T-helper 2 cell treated with Interferon-gamma antibody and Interleukin-4, amounts not matched to agents 5 μg/mL and 100 μg/mL, for 36 hours (primary cell): ENCODE results near the gene ARAP1.

ENCODE experiments used
- DNase-seq: peaks from one replicate; pipeline ENCODE4 v3.0.0; 2021; ENCODE audit warnings: low spot score
- H3K27ac Mint-ChIP-seq: one replicate; pipeline ENCODE4 v1.8.0; 2021; ENCODE audit warnings: mild to moderate bottlenecking, mixed read lengths
- H3K27me3 Mint-ChIP-seq: one replicate; pipeline ENCODE4 v1.8.0; 2021; ENCODE audit warnings: low read depth, mixed read lengths
- H3K36me3 Mint-ChIP-seq: one replicate; pipeline ENCODE4 v1.8.0; 2021; ENCODE audit warnings: low read depth, mixed read lengths
- H3K4me1 Mint-ChIP-seq: one replicate; pipeline ENCODE4 v1.8.0; 2021; ENCODE audit warnings: low read depth, mixed read lengths
- H3K4me3 Mint-ChIP-seq: one replicate; pipeline ENCODE4 v1.8.0; 2022; ENCODE audit warnings: mild to moderate bottlenecking, moderate library complexity, mixed read lengths
- H3K9me3 Mint-ChIP-seq: one replicate; pipeline ENCODE4 v1.8.0; 2021; ENCODE audit warnings: mixed read lengths

Gene ARAP1

DNA sequence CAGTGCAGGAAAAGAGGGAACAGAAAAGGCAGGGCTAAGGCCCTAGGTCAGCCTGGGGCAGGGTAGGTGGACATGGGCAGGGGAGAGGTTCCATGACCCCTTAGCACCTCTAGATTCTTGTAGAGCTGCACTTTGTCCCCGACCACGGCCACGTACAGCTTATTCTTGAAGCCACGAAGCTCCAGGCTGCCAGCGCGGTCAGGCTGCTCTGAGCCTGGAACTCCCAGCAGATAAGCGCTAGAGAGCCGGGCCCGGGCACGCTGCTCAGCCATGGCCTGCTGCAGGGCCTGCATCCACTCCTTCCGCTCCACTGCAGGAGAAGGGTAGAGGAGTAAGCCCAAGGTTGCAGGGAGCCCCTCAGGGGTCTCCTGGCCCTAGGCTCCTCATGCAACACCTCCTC, 41.9 kb downstream of the ARAP1 start:
- peaks cover 49% of the 10 kb centered on the region for H3K36me3 Mint-ChIP-seq
- no peaks in the 10 kb centered on the region for H3K9me3 Mint-ChIP-seq
- no peak overlapping the region for H3K27ac Mint-ChIP-seq
- H3K27me3 Mint-ChIP-seq, result no peaks in the 10 kb centered on the region
- DNase-seq, result no peak
- H3K4me3 Mint-ChIP-seq, result no peak overlapping the region
- peaks cover 2% of the 10 kb centered on the region for H3K4me1 Mint-ChIP-seq

DNA sequence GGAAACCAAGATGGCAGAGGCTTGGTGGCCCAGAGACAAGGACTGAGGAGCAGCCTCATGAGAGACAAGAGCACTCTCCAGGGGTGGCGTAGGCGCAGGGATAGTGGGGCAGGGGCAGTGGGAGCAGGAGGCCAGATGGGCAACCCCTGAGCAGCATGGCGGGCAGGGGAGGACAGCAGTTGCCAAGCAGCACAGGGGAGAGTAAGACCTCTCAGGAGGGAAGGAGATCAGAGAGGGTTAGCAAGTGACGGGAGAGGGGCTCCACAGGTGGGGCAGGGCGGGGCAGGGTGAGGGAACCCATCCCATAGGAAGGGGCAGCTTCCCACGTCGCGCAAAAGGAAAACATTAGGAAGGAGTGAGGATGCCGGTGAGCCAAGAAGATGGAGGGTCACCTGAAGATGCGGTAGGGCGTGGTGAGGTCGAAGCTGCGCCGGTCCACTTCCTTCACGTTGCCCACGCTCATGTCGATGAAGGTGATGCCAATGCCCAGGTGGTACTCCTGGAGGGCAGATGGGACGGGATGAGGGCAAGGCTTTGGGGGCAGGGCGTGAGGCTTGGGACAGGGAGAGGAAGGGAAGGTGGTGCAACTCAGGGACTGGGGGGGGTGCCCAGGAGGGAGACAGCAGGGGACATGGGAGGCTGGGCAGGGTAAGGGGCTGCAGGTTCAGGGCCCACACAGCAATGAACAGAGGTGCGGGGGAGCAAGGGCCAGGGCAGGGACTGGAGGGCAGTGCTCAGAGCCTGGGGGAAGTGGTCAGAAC, 42.5 kb downstream of the ARAP1 start:
- no peaks in the 10 kb centered on the region for H3K27me3 Mint-ChIP-seq
- no peaks in the 10 kb centered on the region for H3K9me3 Mint-ChIP-seq
- no peaks in the 10 kb centered on the region for H3K4me1 Mint-ChIP-seq
- no peak overlapping the region for H3K4me3 Mint-ChIP-seq
- H3K27ac Mint-ChIP-seq, result no peak overlapping the region
- no peak for DNase-seq
- peaks cover 53% of the 10 kb centered on the region for H3K36me3 Mint-ChIP-seq

DNA sequence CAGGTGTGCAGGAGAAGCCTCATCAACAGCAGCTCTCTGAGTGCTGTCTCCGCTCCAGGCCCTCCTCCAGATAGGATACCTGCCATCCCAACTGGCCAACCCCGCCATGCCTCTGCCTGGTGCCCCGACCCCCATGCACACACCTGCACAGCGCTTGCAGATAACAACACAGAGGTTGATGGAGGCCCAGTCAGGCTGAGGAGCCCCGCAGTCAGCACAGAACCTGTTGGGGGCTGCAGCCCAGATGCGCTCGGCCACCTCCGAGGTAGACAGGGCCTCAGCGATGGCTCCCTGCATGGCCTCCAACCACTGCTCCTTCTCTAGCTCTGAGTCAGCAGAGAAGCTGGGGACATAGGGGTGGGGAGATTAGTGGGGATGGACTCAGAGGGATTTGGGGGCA, 45.2 kb downstream of the ARAP1 start:
- H3K9me3 Mint-ChIP-seq, result no peaks in the 10 kb centered on the region
- DNase-seq, result no peak
- H3K27ac Mint-ChIP-seq, result no peak overlapping the region
- H3K27me3 Mint-ChIP-seq, result no peaks in the 10 kb centered on the region
- no peak overlapping the region for H3K4me3 Mint-ChIP-seq
- peaks cover 48% of the 10 kb centered on the region for H3K36me3 Mint-ChIP-seq
- no peaks in the 10 kb centered on the region for H3K4me1 Mint-ChIP-seq

DNA sequence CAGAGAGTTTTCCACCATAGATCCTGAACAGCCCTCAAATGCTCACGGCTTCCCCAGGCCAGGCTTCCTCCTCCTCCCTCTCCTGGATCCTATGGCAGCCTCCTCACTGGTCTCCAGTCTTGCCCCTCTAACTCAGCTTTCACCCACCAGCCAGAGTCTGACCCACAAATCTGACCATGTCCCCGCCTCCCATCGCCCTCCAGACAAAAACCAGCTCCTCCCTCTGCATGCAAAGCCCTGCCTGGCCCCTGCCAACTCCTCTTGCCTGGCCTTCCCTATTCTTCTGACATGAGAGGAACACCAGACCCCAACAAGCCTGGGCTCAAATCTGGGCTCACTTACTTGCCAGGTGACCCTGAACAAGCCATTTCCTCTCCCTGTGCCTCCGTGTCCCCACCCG, 45.6 kb downstream of the ARAP1 start:
- Mint-ChIP-seq H3K4me3 (no peak overlapping the region), H3K27ac (no peak overlapping the region), H3K36me3 (peaks cover 52% of the 10 kb centered on the region), H3K9me3 (no peaks in the 10 kb centered on the region), H3K4me1 (no peaks in the 10 kb centered on the region), H3K27me3 (no peaks in the 10 kb centered on the region)
- no peak for DNase-seq

DNA sequence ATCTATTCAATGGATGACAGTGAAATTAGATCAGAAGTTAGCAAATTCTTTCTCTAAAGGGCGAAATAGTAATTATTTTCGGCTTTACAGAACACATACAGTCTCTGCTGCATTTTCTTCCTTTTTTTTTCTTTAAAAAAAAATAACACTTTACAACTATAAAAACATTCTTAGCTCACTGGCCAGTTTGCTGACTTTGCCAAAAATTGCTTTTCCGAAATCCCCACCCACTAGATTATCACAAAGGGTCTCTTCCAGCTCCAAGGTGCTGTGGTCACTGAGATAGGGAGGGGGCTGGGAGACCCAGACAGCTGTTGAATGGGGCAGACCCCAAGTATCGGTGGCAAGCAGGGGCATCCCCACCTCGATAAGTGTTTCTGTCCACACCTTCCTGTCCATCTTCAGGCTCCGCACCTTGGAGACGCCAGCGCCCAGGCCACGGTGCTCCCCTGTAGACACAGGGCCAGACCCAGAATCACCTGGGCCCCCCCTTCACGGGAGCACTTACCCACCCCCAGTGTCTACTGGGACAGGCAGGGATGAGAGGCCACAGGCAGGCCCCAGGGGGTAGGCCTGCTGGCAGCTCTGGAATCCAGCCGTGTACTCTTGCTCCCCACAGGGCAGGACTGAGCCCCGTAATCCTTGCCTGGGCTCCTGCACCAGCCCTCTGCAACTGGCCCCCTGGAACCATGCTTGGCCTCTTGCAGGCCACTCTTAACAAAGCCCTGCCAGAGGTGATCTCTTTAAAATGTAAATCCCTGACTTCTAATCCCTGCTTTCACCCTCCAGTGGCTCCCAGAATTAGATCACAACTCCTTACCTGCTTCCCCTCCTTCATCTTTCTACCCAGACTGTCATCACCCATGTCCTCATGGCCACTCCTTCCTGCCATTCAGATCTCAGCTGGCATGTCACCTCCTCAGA, 46.5 kb downstream of the ARAP1 start:
- Mint-ChIP-seq H3K36me3 (peaks cover 49% of the 10 kb centered on the region), H3K4me1 (no peaks in the 10 kb centered on the region), H3K9me3 (no peaks in the 10 kb centered on the region), H3K27ac (no peak overlapping the region), H3K27me3 (no peaks in the 10 kb centered on the region), H3K4me3 (no peak overlapping the region)
- no peak for DNase-seq

DNA sequence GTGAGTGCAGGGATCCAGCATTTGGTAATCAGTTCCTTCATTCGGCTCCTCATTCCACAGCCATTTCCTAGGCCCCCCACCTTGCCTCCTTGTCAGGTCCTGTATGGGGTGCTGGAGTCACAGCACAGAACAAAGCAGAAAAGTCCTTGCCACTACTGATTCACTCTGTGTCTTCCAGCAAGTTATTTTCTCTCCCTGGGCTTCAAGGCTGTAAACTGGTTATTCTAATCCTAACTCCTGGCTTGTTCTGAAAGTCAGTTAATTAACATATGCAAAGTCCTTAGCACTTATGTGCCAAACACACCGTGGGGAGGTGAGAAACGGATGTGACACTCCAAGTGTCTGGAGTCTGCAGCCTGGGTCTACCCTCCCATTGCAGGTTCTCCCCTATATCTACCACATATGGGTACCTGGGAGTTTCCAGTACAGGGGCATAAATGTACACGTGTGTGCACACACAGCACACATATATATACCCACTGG, 47.4 kb downstream of the ARAP1 start:
- H3K4me1 Mint-ChIP-seq, result no peaks in the 10 kb centered on the region
- H3K4me3 Mint-ChIP-seq, result no peak overlapping the region
- H3K27ac Mint-ChIP-seq, result no peak overlapping the region
- no peak for DNase-seq
- H3K36me3 Mint-ChIP-seq, result peaks cover 51% of the 10 kb centered on the region
- no peaks in the 10 kb centered on the region for H3K27me3 Mint-ChIP-seq
- no peaks in the 10 kb centered on the region for H3K9me3 Mint-ChIP-seq

DNA sequence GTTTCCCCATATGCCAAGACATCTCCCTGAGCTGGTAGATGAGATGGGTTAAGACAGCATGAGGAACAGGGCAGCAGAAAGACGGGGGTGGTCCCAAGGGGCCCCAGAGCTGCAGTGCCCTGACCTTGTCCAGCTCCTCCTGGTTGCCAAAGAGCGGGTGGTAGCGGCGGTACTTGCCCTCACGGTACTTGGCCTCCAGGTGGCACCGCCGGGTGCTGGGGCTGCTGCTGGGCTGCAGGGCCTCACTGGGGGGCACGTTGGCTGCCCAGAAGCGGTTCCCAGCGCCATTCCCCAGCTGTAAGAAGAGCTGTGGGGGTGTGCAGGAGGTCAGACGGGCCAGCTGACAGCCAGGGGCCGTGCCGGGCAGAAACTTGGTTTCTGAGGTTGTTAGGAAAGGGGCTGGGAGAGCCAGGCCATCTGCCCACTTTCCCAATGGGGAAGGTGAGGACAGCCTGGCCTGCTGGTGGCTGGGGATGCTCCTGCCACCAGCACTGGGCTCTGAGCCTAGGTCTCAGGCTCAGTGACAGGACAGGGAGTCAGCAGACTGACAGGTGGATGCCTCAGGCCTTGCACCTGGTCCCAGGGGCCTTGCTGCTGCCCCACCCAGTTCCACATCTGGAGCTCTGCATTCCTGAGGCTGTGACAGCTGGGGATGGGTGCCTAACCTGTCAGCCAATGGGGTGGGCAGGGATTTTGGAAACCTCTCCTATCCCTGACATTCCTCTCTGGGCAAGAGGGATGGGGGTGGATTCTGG, 48.0 kb downstream of the ARAP1 start:
- no peak overlapping the region for H3K4me3 Mint-ChIP-seq
- DNase-seq, result no peak
- H3K4me1 Mint-ChIP-seq, result no peaks in the 10 kb centered on the region
- no peak overlapping the region for H3K27ac Mint-ChIP-seq
- H3K36me3 Mint-ChIP-seq, result peaks cover 47% of the 10 kb centered on the region
- no peaks in the 10 kb centered on the region for H3K9me3 Mint-ChIP-seq
- no peaks in the 10 kb centered on the region for H3K27me3 Mint-ChIP-seq

DNA sequence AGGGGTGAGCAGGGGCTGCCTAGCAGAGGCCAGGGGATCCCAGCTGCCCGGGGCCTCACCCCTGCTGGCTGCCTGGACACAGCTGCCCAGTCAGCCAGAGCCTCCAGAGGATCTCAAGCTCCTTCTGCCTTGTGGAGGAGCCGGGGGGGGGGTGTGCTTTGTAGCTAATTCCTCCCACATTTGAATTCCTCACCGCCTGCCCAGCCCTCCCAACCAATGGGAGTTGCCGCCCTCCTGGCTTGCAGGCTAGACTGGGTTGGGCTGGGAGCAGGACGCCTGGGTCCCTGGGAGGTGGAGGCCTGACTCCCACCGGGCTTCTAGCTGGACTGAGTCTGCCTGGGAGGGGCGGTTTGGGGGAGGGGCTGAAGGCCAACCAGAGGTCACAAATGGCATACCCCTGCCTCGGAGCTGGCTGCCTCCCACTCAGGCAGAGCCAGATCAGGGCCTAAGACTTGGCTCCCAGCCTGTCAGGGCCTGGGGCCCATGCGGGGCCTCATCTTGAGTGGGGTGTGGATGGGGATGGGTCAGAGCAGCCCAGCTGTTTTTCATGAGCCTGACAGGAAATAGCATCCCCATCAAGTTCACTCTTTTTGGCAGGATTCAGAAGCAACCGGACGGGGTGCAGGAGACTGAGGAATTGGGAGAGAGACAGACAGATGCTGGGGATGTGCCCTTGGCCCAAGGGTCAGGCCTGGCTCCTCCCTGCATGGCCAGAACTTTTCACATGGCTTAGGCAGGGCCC, 48.8 kb downstream of the ARAP1 start:
- H3K27me3 Mint-ChIP-seq, result no peaks in the 10 kb centered on the region
- H3K9me3 Mint-ChIP-seq, result no peaks in the 10 kb centered on the region
- no peak overlapping the region for H3K27ac Mint-ChIP-seq
- H3K4me1 Mint-ChIP-seq, result no peaks in the 10 kb centered on the region
- H3K4me3 Mint-ChIP-seq, result no peak overlapping the region
- no peak for DNase-seq
- peaks cover 46% of the 10 kb centered on the region for H3K36me3 Mint-ChIP-seq

DNA sequence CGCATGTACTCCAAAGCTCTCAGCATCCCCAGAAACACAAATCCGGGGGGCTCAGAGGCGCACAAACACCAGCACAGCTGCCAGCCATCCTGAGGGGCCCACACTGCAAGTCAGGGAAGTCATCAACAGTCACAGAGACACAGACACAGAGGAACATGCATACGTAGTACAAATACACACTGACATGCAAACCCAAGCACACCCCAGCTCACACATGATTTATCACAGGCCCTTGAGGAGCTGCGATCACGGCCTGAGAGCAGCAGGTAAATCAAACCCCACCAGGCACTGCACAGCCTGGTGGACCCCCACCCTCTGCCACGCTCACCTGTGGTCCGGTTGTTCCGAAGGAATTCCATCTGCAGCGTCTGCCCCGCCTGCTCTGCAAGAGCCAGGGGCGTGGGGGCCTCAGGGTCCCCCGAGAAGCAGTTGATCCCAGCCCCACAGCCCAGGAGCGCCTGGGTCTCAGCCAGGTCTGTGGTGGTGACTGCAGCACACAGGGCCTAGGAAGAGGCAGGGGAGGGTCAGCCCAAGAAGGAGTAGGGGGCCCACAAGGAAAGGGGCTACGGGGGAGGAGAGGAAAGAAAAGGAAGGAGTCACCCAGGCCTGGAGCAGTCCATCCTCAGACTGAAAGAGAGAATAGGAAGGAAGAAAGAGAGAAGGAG, 49.5 kb downstream of the ARAP1 start:
- no peak for DNase-seq
- H3K9me3 Mint-ChIP-seq, result no peaks in the 10 kb centered on the region
- H3K27me3 Mint-ChIP-seq, result no peaks in the 10 kb centered on the region
- no peak overlapping the region for H3K27ac Mint-ChIP-seq
- peaks cover 42% of the 10 kb centered on the region for H3K36me3 Mint-ChIP-seq
- H3K4me3 Mint-ChIP-seq, result no peak overlapping the region
- no peaks in the 10 kb centered on the region for H3K4me1 Mint-ChIP-seq

DNA sequence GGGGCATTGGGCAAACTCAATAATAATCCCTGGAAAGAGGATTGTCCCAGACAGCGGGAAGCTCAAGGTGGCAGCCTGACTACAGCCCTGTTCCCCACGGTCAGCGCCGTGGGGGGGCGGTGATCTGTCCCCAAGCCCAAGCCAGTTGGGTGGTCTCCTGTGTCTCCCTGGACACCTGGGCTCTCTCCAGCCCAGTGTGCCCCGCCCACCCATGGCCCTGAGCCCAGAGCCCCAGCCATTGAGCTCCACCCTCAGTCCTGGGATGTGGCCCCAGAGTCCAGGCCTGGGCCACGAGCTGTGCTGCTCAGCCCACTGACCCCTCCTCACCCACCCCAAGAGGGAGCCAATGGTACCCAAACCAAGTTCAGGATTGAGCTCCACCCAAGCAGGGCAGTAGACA, 50.1 kb downstream of the ARAP1 start:
- Mint-ChIP-seq H3K4me3 (no peak overlapping the region), H3K4me1 (no peaks in the 10 kb centered on the region), H3K9me3 (no peaks in the 10 kb centered on the region), H3K27me3 (no peaks in the 10 kb centered on the region), H3K36me3 (peaks cover 40% of the 10 kb centered on the region), H3K27ac (no peak overlapping the region)
- DNase-seq, result no peak

DNA sequence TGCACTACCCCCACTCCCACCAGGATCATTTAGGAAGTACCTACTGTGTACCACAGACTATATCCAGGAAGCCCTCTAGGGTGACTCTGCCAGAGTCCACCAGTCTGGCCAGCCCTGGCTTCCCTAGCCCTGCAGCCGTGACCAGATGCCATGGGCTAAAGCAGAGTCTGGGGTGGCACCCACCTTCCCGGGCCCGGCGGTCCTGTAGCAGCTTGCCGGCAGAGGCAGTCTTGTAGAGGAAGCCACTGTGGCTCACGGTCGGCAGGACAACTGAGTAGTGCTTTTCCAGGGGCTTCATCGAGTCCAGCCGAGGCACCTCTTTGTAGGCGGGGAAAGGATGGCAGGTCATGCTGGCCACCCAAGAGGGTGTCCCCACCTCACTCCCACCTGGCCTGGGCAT, 50.7 kb downstream of the ARAP1 start:
- no peak for DNase-seq
- Mint-ChIP-seq H3K4me3 (no peak overlapping the region), H3K36me3 (peaks cover 36% of the 10 kb centered on the region), H3K27me3 (no peaks in the 10 kb centered on the region), H3K9me3 (no peaks in the 10 kb centered on the region), H3K4me1 (no peaks in the 10 kb centered on the region), H3K27ac (no peak overlapping the region)

DNA sequence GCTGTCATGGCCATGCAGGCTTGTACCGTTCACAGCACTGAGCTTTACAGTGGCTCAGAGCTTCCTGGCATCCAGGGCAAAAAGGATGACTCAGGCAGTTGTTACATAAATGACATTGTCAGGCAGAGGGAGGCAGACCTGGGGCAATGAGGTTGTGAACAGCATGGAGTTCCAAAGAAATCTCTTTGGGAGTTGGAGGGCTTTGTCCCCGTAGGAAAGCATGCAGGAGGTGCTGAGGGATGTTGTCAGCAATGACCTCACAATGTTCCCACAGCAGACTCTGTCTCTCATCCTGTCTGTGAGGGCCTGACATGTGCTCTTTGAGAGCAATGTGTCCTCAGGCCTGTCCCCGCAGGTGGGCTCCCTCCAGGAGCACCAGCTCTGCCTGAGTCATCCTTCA, 52.1 kb downstream of the ARAP1 start:
- Mint-ChIP-seq H3K36me3 (peaks cover 35% of the 10 kb centered on the region), H3K27me3 (no peaks in the 10 kb centered on the region), H3K4me1 (no peaks in the 10 kb centered on the region), H3K9me3 (no peaks in the 10 kb centered on the region), H3K4me3 (no peak overlapping the region), H3K27ac (no peak overlapping the region)
- no peak for DNase-seq

DNA sequence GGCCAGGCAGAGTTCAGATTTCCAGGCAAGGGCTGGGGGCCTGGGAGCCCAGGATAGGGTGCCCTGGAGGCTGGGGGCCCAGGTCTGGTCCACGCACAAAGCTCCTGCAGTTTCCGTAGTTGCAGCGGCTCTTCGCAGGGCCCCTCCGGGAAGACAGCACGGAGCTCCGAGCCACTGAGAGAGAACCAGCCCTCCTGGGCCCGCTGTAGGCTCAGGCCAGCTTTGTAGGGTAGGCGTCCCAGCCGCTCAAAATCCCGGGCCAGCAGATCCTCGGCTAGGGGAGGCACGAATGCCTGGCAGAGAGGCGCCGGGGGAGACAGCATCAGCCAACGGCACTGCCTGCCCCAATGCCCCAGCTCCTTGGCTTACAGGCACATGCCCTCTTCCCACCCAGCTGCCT, 54.4 kb downstream of the ARAP1 start:
- no peak overlapping the region for H3K4me3 Mint-ChIP-seq
- H3K4me1 Mint-ChIP-seq, result no peaks in the 10 kb centered on the region
- no peaks in the 10 kb centered on the region for H3K27me3 Mint-ChIP-seq
- no peak for DNase-seq
- H3K27ac Mint-ChIP-seq, result no peak overlapping the region
- peaks cover 44% of the 10 kb centered on the region for H3K36me3 Mint-ChIP-seq
- no peaks in the 10 kb centered on the region for H3K9me3 Mint-ChIP-seq
